H1 (cell line): ENCODE results near the gene TOB2. TPM values are rescaled to one million over a fixed set of nuclear protein-coding genes. Genes with fewer than 3 reads are reported as not detected.

Experiments used
- CTCF ChIA-PET: fragments of 300-600 bp; sonication (Branson Sonifier 250); formaldehyde crosslinking; loops from one replicate; lab custom pipeline; 2021; ENCODE audit not compliant: partially characterized antibody; lab: Charles Lee
- POLR2A ChIA-PET: fragments of 300-600 bp; sonication (Branson Sonifier 250); formaldehyde crosslinking; loops from one replicate; lab custom pipeline; 2021; ENCODE audit warnings: inconsistent platforms; ENCODE audit not compliant: partially characterized antibody; lab: Charles Lee
- DNase-seq, 2 experiments: peaks; one replicate each; pipeline versions ENCODE4 v3.0.0 to v3.0.0-alpha.2; 2010 to 2022; ENCODE audit warnings: low spot score in 2 of 2, low read depth in 1 of 2, mixed read lengths in 1 of 2
- FAIRE-seq: peaks from 2 replicates; lab custom pipeline; 2011; peaks lifted over from hg19 to GRCh38; lab: Jason Lieb, UNC
- H2AFZ ChIP-seq: 2 replicates; pipeline ENCODE4 v1.8.1; 2012; ENCODE audit warnings: low read length, inconsistent platforms
- H2AK5ac ChIP-seq: 2 replicates; pipeline ENCODE4 v1.6.1; 2013; ENCODE audit warnings: low read depth, low read length
- H2BK120ac ChIP-seq: replicated peaks from 2 replicates; pipeline ENCODE3; 2013; ENCODE audit warnings: low read depth, low read length, inconsistent platforms
- H2BK12ac ChIP-seq: 2 replicates; pipeline ENCODE4 v1.6.1; 2013; ENCODE audit warnings: low read depth, low read length
- H2BK15ac ChIP-seq: 2 replicates; pipeline ENCODE4 v1.6.1; 2013; ENCODE audit warnings: low read length
- H2BK20ac ChIP-seq: 2 replicates; pipeline ENCODE4 v1.6.1; 2013; ENCODE audit warnings: low read length
- H2BK5ac ChIP-seq: 2 replicates; pipeline ENCODE4 v1.6.1; 2013; ENCODE audit warnings: low read depth, low read length
- H3K14ac ChIP-seq: 2 replicates; pipeline ENCODE4 v1.6.1; 2013; ENCODE audit warnings: inconsistent platforms; ENCODE audit not compliant: insufficient read length
- H3K18ac ChIP-seq: 2 replicates; pipeline ENCODE4 v1.6.1; 2013; ENCODE audit warnings: low read length; ENCODE audit errors: extremely low read depth
- H3K23ac ChIP-seq: 2 replicates; pipeline ENCODE4 v1.6.1; 2013; ENCODE audit warnings: inconsistent platforms; ENCODE audit not compliant: insufficient read length
- H3K23me2 ChIP-seq: 2 replicates; pipeline ENCODE4 v1.6.1; 2013; ENCODE audit warnings: low read depth, low read length
- H3K27ac ChIP-seq: 2 replicates; pipeline ENCODE4 v1.6.1; 2011; ENCODE audit warnings: low read depth, low read length, inconsistent platforms
- H3K27me3 ChIP-seq, 4 experiments: replicated peaks in 1 of 4; 1 replicate in 1 of 4; 2 replicates in 3 of 4; pipeline versions ENCODE4 v1.6.1 to v1.8.1; 2011 to 2013; ENCODE audit warnings: low read length in 3 of 4, mild to moderate bottlenecking in 3 of 4, inconsistent platforms in 2 of 4, mixed read lengths in 2 of 4, moderate library complexity in 1 of 4; ENCODE audit not compliant: control insufficient read depth in 3 of 4, insufficient read depth in 3 of 4; ENCODE audit errors: extremely low read depth in 1 of 4
- H3K36me3 ChIP-seq, 4 experiments: 2 replicates each; pipeline versions ENCODE4 v1.6.1 to v1.8.1; 2011 to 2013; ENCODE audit warnings: mild to moderate bottlenecking in 4 of 4, low read length in 3 of 4, moderate library complexity in 2 of 4, control low read depth in 1 of 4, inconsistent platforms in 1 of 4; ENCODE audit not compliant: insufficient read depth in 4 of 4, control insufficient read depth in 2 of 4
- H3K4ac ChIP-seq: replicated peaks from 2 replicates; pipeline ENCODE3; 2013; ENCODE audit warnings: low read length, low read depth, mixed read lengths, inconsistent platforms; ENCODE audit not compliant: insufficient read length
- H3K4me1 ChIP-seq, 4 experiments: replicated peaks in 1 of 4; 1 replicate in 1 of 4; 2 replicates in 3 of 4; pipeline versions ENCODE4 v1.6.1 to v1.8.1; 2011 to 2013; ENCODE audit warnings: low read length in 3 of 4, inconsistent platforms in 2 of 4, mixed read lengths in 1 of 4; ENCODE audit not compliant: insufficient read depth in 4 of 4, control insufficient read depth in 3 of 4
- H3K4me2 ChIP-seq, 2 experiments: 2 replicates each; pipeline versions ENCODE4 v1.6.1 to v1.8.1; 2011 to 2013; ENCODE audit warnings: low read depth in 2 of 2, low read length in 2 of 2, control low read depth in 1 of 2, inconsistent platforms in 1 of 2, mild to moderate bottlenecking in 1 of 2; ENCODE audit not compliant: insufficient read depth in 1 of 2
- H3K4me3 ChIP-seq, 4 experiments: fragments of 200-600, 300-600 bp in 1 of 4; sonication (generic), shearing (Covaris generic), sonication (Bioruptor Twin) in 1 of 4; 2 replicates each; pipeline versions ENCODE4 v1.5.1 to v1.8.1; 2011 to 2016; ENCODE audit warnings: low read length in 4 of 4, low read depth in 3 of 4, control low read depth in 2 of 4, inconsistent platforms in 2 of 4, mild to moderate bottlenecking in 2 of 4, mixed read lengths in 1 of 4, moderate library complexity in 1 of 4; ENCODE audit not compliant: insufficient read depth in 2 of 4; ENCODE audit errors: extremely low read depth in 1 of 4
- H3K56ac ChIP-seq: replicated peaks from 2 replicates; pipeline ENCODE3; 2013; ENCODE audit warnings: low read depth, mild to moderate bottlenecking, mixed read lengths, low read length, inconsistent platforms; ENCODE audit not compliant: insufficient read length
- H3K79me1 ChIP-seq: 2 replicates; pipeline ENCODE4 v1.6.1; 2013; ENCODE audit warnings: low read depth, low read length, control low read depth
- H3K79me2 ChIP-seq, 2 experiments: 2 replicates each; pipeline versions ENCODE4 v1.6.1 to v1.8.1; 2012 to 2013; ENCODE audit warnings: low read length in 2 of 2, mild to moderate bottlenecking in 2 of 2, inconsistent platforms in 1 of 2; ENCODE audit not compliant: insufficient read depth in 2 of 2, control insufficient read depth in 1 of 2
- H3K9ac ChIP-seq, 4 experiments: replicated peaks in 1 of 4; 1 replicate in 1 of 4; 2 replicates in 3 of 4; pipeline versions ENCODE4 v1.6.1 to v1.8.1; 2011 to 2013; ENCODE audit warnings: low read depth in 3 of 4, low read length in 3 of 4, control low read depth in 2 of 4, mild to moderate bottlenecking in 2 of 4, moderate library complexity in 2 of 4, inconsistent platforms in 1 of 4; ENCODE audit errors: extremely low read depth in 1 of 4
- H3K9me3 ChIP-seq, 2 experiments: 2 replicates each; pipeline versions ENCODE4 v1.6.1 to v1.8.1; 2012 to 2013; ENCODE audit warnings: mild to moderate bottlenecking in 2 of 2, moderate library complexity in 2 of 2, control low read depth in 1 of 2, inconsistent platforms in 1 of 2, low read depth in 1 of 2, low read length in 1 of 2, mixed read lengths in 1 of 2; ENCODE audit not compliant: insufficient read depth in 2 of 2
- H4K20me1 ChIP-seq, 2 experiments: replicated peaks in 1 of 2; 2 replicates each; pipeline versions ENCODE3 to v1.8.1; 2011 to 2013; ENCODE audit warnings: inconsistent platforms in 2 of 2, low read length in 2 of 2, mild to moderate bottlenecking in 1 of 2; ENCODE audit not compliant: insufficient read depth in 2 of 2, control insufficient read depth in 1 of 2
- H4K5ac ChIP-seq: 2 replicates; pipeline ENCODE4 v1.6.1; 2013; ENCODE audit warnings: low read length, low read depth, mixed read lengths, inconsistent platforms; ENCODE audit not compliant: insufficient read length
- H4K8ac ChIP-seq: 2 replicates; pipeline ENCODE4 v1.8.0; 2013; ENCODE audit warnings: mild to moderate bottlenecking, moderate library complexity, low read length, inconsistent platforms; ENCODE audit not compliant: insufficient read depth; ENCODE audit errors: extremely low read depth
- H4K91ac ChIP-seq: replicated peaks from 2 replicates; pipeline ENCODE3; 2013; ENCODE audit warnings: low read length, mixed read lengths, inconsistent platforms; ENCODE audit not compliant: insufficient read length
- BACH1 ChIP-seq: IDR thresholded peaks from 2 replicates; pipeline ENCODE4 v1.6.1; 2012; ENCODE audit warnings: low read length, improper control_type of control experiment
- EP300 ChIP-seq, 2 experiments: IDR thresholded peaks; 1 replicate in 1 of 2; 2 replicates in 1 of 2; pipeline ENCODE4 v1.6.1; 2011 to 2012; ENCODE audit warnings: low read depth in 2 of 2, low read length in 2 of 2, mild to moderate bottlenecking in 2 of 2, borderline replicate concordance in 1 of 2, inconsistent platforms in 1 of 2, moderate library complexity in 1 of 2
- JUND ChIP-seq: IDR thresholded peaks from 2 replicates; pipeline ENCODE4 v1.6.1; 2011; ENCODE audit warnings: mild to moderate bottlenecking, improper control_type of control experiment, low read length
- MAFK ChIP-seq: IDR thresholded peaks from 2 replicates; pipeline ENCODE4 v1.6.1; 2012; ENCODE audit warnings: low read depth, mild to moderate bottlenecking, improper control_type of control experiment, low read length
- SIX5 ChIP-seq: IDR thresholded peaks from 2 replicates; pipeline ENCODE4 v1.6.1; 2011; ENCODE audit warnings: mild to moderate bottlenecking, low read depth, low read length
- SP1 ChIP-seq: IDR thresholded peaks from 2 replicates; pipeline ENCODE4 v1.6.1; 2011; ENCODE audit warnings: low read depth, low read length
- WGBS, 2 experiments: shearing (Covaris generic) in 1 of 2; methylation state at CpG; one replicate each; pipeline versions ENCODE4 v1.1.6 to v1.1.7; 2013 to 2015; ENCODE audit warnings: low lambda C conversion rate in 2 of 2, mixed read lengths in 2 of 2, inconsistent platforms in 1 of 2, low coverage in 1 of 2, missing lambda C conversion rate in 1 of 2; ENCODE audit not compliant: insufficient replicate concordance in 2 of 2, insufficient coverage in 1 of 2, insufficient read length in 1 of 2; ENCODE audit errors: extremely low coverage in 1 of 2, missing lambda C conversion rate in 1 of 2; 5-methylcytosine and 5-hydroxymethylcytosine counted together
- polyA plus RNA-seq, 7 experiments: library from polyadenylated mRNA; depleted of rRNA in 3 of 7; stranded (reverse) in 5 of 7; unstranded in 2 of 7; fragments of >200 nt in 5 of 7; fragments of 200-250 nt in 2 of 7; gene quantifications; 1 replicate in 5 of 7; 2 replicates in 1 of 7; 4 replicates in 1 of 7; pipeline versions ENCODE4 v1.2.1 to v1.2.3, GENCODE V29; 2011 to 2013; ENCODE audit warnings: missing spikeins in 2 of 7, mixed read lengths in 2 of 7
- total RNA-seq: library from RNA; stranded (reverse); fragmentation: NEBNext Ultra II Directional; extraction: Animal tissue kit (Norgen Biotek cat#: 25700); gene quantifications from 2 replicates; pipeline ENCODE4 v1.2.1, GENCODE V29; 2021

TOB2 gene
- total and polyA plus RNA-seq, 2 of the 8 experiments (the other 6 are each of a cell fraction or from before 2014, with no cell fraction given), result 27.0 to 54.1 TPM

DNA sequence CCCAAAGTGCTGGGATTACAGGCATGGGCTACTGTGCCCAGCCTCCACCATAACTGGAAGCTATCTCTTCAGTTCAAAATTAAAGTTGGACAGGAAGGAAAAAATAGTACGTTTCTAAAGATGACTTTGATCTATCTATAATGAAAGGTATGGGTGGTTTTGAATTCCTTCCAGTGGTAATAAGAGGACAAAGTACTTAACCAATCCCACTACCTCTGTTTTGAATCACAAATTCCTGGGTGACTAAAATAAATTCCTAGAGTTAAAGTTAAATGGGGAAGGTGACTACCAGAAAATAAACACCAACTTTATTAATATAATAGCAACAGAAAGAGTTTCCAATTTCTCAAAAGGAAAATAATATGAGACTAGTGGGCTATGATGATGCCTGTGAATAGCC, 12.8 kb upstream of the TOB2 start:
- H2BK12ac ChIP-seq, result no peak overlapping the region
- no peaks in the 10 kb centered on the region for H3K23me2 ChIP-seq
- no peak overlapping the region for H3K4me3 ChIP-seq
- no peak overlapping the region for H3K4ac ChIP-seq
- H3K14ac ChIP-seq, result no peak overlapping the region
- no peak overlapping the region for H4K5ac ChIP-seq
- no peak overlapping the region for H2BK120ac ChIP-seq
- TF ChIP-seq BACH1, result no peak
- no peak for TF ChIP-seq EP300 (IDR thresholded peaks at IDR 0.05; ENCODE audit: borderline replicate concordance in 1 of 2, low read depth in 2 of 2, low read length in 2 of 2)
- no peak for TF ChIP-seq SIX5
- TF ChIP-seq SP1, result no peak
- no peak for TF ChIP-seq MAFK
- no peak for TF ChIP-seq JUND
- H3K4me2 ChIP-seq, result no peak overlapping the region
- no peak overlapping the region for H2BK5ac ChIP-seq
- no peak overlapping the region for H4K91ac ChIP-seq
- DNase-seq (no peak), FAIRE-seq (no peak)
- no peak overlapping the region for H3K56ac ChIP-seq
- POLR2A ChIA-PET, result interaction anchor here (1.0 to 30.6 kb wide), 8 partner anchors 3 to 58 kb away, joined by 3 to 887 read pairs (median 6); partner anchors contain the start of genes ACO2, PHF5A and TOB2
- H3K27me3 ChIP-seq, result no peaks in the 10 kb centered on the region
- H2AFZ ChIP-seq, result no peak overlapping the region
- H4K20me1 ChIP-seq, result peaks cover 0 to 3% of the 10 kb centered on the region in 2 experiments
- WGBS, 2 experiments, result 88% methylated on average over 1 of the region's 1 CpG; no CpG with 5 or more reads in 1 of the 2 experiments
- no peaks in the 10 kb centered on the region for H3K4me1 ChIP-seq
- no peak overlapping the region for H2BK20ac ChIP-seq
- peaks cover 14 to 50% (median 35%) of the 10 kb centered on the region in 4 experiments for H3K36me3 ChIP-seq
- H3K18ac ChIP-seq, result no peak overlapping the region
- no peak overlapping the region for H3K27ac ChIP-seq
- CTCF ChIA-PET, result interaction anchor here (0.6 to 5.7 kb wide), 4 partner anchors 9 to 58 kb away, joined by 3 to 29 read pairs (median 4); partner anchors contain the start of genes ACO2 and PHF5A
- no peaks in the 10 kb centered on the region for H3K79me2 ChIP-seq
- no peak overlapping the region for H3K23ac ChIP-seq
- H3K9me3 ChIP-seq, result no peaks in the 10 kb centered on the region
- H3K79me1 ChIP-seq, result no peaks in the 10 kb centered on the region
- no peak overlapping the region for H3K9ac ChIP-seq
- no peak overlapping the region for H2BK15ac ChIP-seq
- H4K8ac ChIP-seq, result no peak overlapping the region
- no peak overlapping the region for H2AK5ac ChIP-seq
